Stomach (tissue), 4 donors: Measurements from ENCODE around the gene CLDN9.

Experiments
- CTCF ChIP-seq, 7 experiments: fragments of 450-650 bp in 4 of 7; fragments of 200-600 bp in 3 of 7; sonication (generic) in 3 of 7; IDR thresholded peaks; one replicate each; pipeline ENCODE4 v1.5.1; 2016 to 2019; ENCODE audit warnings: antibody characterized with exemption in 7 of 7, control low read depth in 2 of 7, mild to moderate bottlenecking in 1 of 7
- EP300 ChIP-seq: sonication (generic); formaldehyde crosslinking; IDR thresholded peaks from one replicate; pipeline ENCODE4 v1.6.1; 2017; ENCODE audit warnings: antibody characterized with exemption

GRCh38 chr16:2964475-2965336, 48.0 kb upstream of the CLDN9 start:
- no peak for TF ChIP-seq CTCF (IDR thresholded peaks at IDR 0.05)
- no peak for TF ChIP-seq EP300
